HG03095 (cell line): ENCODE measurements around the gene ADAMTS19.

Experiments
- ATAC-seq: cut with Tn5 transposase; IDR thresholded peaks from one replicate; pipeline ENCODE4 v1.9.1; 2021; ENCODE audit warnings: moderate library complexity; ENCODE audit not compliant: unreplicated experiment

Gene ADAMTS19

GRCh38 chr5:129672006-129672405 is 211.9 kb downstream of the ADAMTS19 start:
- no peak for ATAC-seq

- no peak for ATAC-seq
Observed at GRCh38 chr5:129679671-129680070, 219.6 kb downstream of the ADAMTS19 start.

DNA sequence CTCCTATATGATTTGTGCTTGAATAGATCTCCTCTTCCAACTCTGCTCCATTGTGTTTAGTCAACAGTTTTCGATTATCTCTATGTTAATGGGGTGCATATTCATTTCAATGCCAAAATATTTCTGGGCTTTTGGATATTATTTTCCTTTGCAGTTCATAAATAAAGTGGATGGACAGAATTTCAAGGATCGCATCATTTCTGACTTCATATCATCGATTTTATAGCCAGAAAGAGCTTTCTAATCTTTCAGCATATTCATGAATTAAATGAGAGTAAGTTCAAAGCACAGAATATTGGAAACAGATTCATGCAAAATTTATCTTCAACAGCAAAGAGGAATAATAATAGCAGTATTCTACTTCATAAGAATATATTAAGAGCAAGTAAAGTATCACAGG is 227.8 kb downstream of the ADAMTS19 start:
- no peak for ATAC-seq

- no peak for ATAC-seq
Observed at GRCh38 chr5:129689045-129689444, 228.9 kb downstream of the ADAMTS19 start.

DNA sequence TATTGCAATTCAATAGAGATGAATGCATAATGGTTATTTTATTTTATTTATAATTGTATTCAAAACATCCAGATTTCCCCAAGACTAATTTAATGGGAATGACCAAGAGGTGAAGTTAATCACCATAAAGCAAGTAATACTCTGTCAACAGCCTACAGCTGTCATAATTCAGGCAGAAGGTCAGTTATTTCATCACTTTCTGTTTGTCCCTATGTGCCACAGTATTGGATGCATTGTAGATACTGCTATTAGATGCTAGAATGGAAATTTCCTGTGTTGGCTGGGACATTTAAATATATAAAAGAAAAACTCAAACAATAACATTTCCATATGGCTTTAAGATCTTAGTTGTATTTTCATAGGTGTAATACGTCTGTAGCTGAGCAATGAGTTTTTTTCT is 231.1 kb downstream of the ADAMTS19 start:
- no peak for ATAC-seq

DNA sequence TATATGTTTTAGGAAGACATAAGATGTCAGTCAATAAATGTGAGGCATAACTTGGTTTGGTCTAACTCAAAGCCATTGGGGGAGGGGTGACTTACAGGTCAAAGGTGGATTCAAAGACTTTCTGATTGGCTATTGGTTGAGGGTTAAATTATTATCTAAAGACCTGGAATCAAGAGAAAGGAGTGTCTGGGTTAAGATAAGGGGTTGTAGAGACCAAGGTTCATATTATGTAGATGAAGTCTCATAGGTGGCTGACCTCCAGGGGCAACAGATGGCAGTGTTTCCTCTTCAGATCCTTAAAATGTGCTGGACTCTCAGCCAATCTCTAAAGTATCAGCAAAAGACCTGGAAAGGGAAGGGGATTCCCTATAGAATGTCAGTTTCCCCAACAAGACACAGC is 236.5 kb downstream of the ADAMTS19 start:
- ATAC-seq: no peak

- no peak for ATAC-seq
Observed at GRCh38 chr5:129698661-129699060, 238.6 kb downstream of the ADAMTS19 start.

DNA sequence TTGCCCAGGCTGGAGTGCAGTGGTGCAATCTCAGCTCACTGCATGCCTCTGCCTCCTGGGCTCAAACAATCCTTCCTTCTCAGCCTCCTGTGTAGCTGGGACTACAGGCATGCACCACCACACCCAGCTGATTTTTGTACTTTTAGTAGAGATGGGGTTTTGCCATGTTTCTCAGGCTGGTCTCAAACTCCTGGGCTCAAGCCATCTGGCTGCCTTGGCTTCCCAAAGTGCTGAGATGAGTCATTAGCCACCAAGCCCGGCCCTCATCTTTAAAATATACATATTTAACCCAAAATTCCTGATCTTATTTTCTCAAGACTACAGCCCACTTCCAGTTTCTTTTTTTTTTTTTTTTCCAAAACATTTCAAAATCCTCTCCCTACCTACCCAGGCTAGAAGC is 256.1 kb downstream of the ADAMTS19 start:
- no peak for ATAC-seq

GRCh38 chr5:129716651-129717050 is 256.6 kb downstream of the ADAMTS19 start:
- no peak for ATAC-seq

- no peak for ATAC-seq
Observed at GRCh38 chr5:129717751-129718310, 257.7 kb downstream of the ADAMTS19 start.

- no peak for ATAC-seq
Observed at GRCh38 chr5:129718471-129719090, 258.5 kb downstream of the ADAMTS19 start.

GRCh38 chr5:129724222-129724621 is 264.1 kb downstream of the ADAMTS19 start:
- no peak for ATAC-seq

- no peak for ATAC-seq
Observed at GRCh38 chr5:129724647-129725046, 264.5 kb downstream of the ADAMTS19 start.

DNA sequence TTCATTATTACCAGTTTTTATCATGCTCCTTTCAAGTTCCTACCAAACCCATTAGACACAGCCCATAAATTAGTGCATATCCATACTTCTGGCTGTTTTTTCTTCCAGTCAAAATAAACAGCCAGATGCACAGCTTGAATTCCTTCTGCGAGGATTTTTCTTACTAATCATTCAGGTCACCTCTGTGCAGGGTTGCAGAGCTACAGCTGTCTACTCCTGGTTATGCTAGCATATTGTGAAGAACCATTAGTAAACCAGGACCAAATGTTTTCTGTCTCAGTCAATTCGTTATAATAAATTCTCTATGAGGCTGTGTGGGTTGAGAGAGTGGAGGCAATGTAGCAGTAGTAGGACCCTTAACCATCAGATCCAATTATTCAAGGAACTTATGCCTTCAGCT is 279.7 kb downstream of the ADAMTS19 start:
- no peak for ATAC-seq

DNA sequence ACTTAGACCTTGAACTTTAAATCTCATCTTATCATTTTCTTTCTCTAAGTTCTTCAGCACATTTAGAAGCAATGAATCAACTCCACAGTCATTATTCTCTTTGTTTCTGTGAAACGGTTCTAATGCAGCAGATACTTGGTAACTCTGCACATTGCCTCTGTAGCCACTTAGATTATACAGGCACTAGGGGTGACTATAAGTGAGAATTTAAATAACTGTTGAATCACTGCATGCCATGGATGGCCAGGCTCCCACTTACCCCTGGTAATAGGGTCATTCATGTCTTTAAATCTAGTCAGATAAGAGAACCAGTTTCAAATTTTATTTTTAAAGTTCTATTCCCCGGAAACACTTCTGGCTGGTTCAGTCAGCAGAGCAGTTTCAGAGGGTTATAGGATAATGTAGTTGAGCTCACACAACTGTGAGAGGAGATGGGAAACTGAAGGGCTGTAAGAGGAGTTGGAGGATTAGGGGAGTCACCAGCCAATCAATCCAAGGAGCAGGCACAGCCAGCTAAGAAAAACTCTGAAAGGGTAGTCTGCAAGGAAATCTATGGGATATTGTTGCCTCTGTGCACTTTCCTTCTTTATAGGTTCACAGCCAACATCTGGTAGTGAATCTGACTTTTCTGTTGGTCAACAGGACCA is 283.6 kb downstream of the ADAMTS19 start:
- ATAC-seq: no peak

DNA sequence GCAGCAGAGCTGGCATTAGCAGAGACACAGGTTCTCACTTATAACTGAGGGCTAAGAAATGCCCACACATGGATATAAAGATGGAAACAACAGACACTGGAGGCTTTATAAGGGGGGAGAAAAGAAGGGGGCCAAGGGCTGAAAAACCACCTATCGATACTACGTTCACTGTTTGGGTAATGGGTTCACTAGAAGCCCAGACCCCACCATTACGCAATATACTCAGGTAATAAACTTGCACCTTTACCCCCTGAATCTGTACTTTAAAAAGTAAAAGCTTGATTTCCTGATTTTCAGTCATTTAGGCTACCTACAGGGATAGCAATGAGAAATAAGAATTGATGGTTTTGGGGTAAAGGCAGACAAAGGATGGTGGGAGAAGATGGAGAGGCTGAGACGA is 285.9 kb downstream of the ADAMTS19 start:
- no peak for ATAC-seq

DNA sequence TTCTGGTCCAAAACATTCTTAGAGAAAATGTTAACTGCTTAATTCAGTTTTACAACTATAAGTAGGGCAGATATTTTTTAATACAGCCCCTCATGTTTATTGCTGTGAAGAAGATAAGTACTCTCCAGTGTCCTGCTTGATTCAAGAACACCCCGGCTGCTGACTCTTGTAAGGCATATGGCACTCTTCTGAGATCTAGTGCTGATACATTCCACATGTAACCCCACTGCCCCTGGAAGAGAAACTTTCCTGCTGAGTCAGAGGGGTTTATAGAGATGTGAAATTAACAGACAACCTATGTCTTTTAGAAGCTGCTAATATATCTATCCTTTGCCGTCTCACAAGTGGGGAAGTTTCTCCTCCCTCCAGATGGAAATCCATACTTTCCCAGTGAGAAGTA is 286.8 kb downstream of the ADAMTS19 start:
- no peak for ATAC-seq

DNA sequence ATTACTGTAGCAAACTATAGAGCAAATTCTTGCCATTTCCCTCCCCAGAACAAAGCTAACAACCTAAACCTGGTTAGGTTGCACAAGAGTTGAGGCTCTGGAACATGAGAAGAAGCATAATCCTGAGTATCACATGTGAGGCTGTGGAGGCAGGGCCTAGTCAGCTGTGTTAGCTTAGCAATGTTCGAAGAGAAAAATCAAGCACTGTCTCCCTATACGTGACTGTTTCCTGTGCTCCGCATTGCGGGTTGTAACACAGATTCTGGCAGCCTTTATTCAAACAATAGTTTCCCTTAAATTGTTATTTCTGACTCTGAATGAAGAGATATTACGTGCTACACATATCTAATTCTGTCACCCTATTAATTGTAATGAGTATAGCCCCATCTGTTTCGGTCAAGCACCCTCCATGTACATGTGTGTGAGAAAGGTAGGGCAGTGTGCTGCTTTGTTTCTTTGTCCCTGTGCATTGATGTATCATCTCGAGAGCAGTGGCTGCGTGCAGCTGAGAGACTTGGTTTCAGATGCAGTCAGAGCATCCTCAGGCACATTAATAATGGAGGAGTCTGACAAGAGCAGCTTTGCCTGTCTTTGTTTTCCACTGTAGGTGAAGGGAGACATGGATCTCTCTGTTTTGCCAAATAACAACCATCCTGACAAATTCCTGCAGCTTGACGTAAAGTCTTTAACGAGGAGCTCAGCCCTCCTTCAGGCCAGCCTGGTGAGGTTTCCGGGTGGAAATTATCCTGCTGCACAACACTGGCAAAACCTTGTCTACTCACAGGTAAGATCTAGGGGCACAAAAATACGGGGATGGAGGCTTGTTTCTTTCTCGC is 287.7 kb downstream of the ADAMTS19 start, which contains the start of gene MINAR2:
MINAR2 (plus strand) TSS at position 523 of the 836 bp plus-strand sequence; CDS start at position 620, 97 bp downstream.
- ATAC-seq: no peak

- ATAC-seq: no peak
Observed at GRCh38 chr5:129748913-129749880, 289.1 kb downstream of the ADAMTS19 start.

- ATAC-seq: no peak
Observed at GRCh38 chr5:129760636-129761325, 300.7 kb downstream of the ADAMTS19 start.
